SH-SY5Y (cell line): Measurements from ENCODE around the gene SIK3.

ENCODE experiments used
- GATA2 ChIP-seq: IDR thresholded peaks from 2 replicates; pipeline ENCODE4 v1.6.1; 2011; ENCODE audit warnings: mild to moderate bottlenecking, low read depth, low read length
- GATA3 ChIP-seq: IDR thresholded peaks from 2 replicates; pipeline ENCODE4 v1.6.1; 2011; ENCODE audit warnings: low read depth, mild to moderate bottlenecking, low read length, moderate library complexity

DNA sequence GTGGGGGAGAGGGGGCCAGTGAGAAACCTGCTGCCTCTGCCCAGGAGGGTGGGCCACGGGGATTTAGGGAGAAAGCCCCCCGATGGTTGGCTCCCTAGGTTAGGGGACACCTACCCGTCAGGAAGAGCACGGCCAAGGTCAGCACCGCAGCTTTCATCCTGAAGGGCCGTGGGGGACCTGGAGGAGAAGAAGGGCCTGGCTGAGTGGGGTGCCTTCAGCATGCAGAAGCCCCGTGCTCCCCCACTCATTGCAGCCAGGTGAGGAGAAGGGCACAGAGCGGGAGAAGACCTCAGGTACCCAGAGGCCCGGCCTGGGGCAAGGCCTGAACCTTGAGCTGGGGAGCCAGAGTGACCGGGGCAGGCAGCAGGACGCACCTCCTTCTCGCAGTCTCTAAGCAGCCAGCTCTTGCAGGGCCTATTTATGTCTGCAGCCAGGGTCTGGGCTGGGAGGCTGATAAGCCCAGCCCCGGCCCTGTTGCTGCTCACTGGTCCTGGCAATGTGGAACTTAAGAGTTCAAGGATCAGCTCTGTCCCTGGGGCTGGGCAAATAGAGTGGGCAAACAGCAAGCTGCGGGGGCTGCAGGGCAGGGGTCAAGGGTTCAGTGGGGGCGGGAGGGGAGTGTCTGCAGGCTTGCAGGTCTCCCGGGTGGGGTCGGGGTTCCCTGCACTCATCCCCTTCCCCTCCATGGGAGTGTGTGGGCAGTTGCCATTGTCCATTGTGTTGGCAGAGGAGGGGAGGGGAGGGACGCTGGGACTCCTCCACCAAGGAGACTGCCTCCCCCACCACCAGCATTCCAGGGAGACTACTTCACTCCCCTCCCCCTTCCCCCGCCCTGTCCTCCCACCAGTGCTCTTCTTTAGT, 260.8 kb downstream of the SIK3 start, which contains the start of gene APOA1:
- TF ChIP-seq GATA2, result no peak
- TF ChIP-seq GATA3, result no peak
